ENCODE results near the gene SYNE2. TPM values are rescaled to one million over a fixed set of nuclear protein-coding genes. Genes with fewer than 3 reads are reported as not detected.

Gene SYNE2
- total RNA-seq, 4 donors from 2014 or later, result 96.9 to 207 (median 182) TPM

- no peak for DNase-seq
- no peak for TF ChIP-seq CTCF (IDR thresholded peaks at IDR 0.05 in 4 of 5, conservative IDR thresholded peaks at IDR 0.05 in 1 of 5)
- no peak for TF ChIP-seq POLR2A (IDR thresholded peaks at IDR 0.05)
- in situ Hi-C loops (cut with MboI; ENCODE audit: low sequenced_read_pairs in 4 of 4) (loop anchor here in 2 of 4 donors (10.0 to 25.0 kb wide), 3 partner anchors 129 to 154 kb away; partner anchors contain the start of gene ESR2 (in 1 of the 2)), intact Hi-C loops (cut with DNase I; ENCODE audit: low total_unique reads) (no loop called here)
- Histone ChIP-seq H3K4me1 (no peaks in the 10 kb centered on the region), H3K36me3 (peaks cover 0 to 80% of the 10 kb centered on the region in 2 donors), H3K9me3 (no peaks in the 10 kb centered on the region), H3K27ac (no peak overlapping the region), H3K4me3 (no peak overlapping the region), H3K27me3 (no peaks in the 10 kb centered on the region)
- ATAC-seq, result no peak
These were observed 305.8 kb downstream of the SYNE2 start for GRCh38 chr14:64158608-64159007.

GRCh38 chr14:64159588-64159987 is 306.8 kb downstream of the SYNE2 start:
- Histone ChIP-seq H3K4me1 (no peaks in the 10 kb centered on the region), H3K27me3 (no peaks in the 10 kb centered on the region), H3K27ac (no peak overlapping the region), H3K36me3 (peaks cover 0 to 89% of the 10 kb centered on the region in 2 donors), H3K4me3 (no peak overlapping the region), H3K9me3 (no peaks in the 10 kb centered on the region)
- TF ChIP-seq CTCF (IDR thresholded peaks at IDR 0.05 in 4 of 5, conservative IDR thresholded peaks at IDR 0.05 in 1 of 5) (peak in 1 of 5 experiments; percentile 21), POLR2A (IDR thresholded peaks at IDR 0.05) (no peak)
- DNase-seq (no peak), ATAC-seq (peak in 1 of 2 donors; percentile 36)
- intact Hi-C loops (cut with DNase I; ENCODE audit: low total_unique reads) (no loop called here), in situ Hi-C loops (cut with MboI; ENCODE audit: low sequenced_read_pairs in 4 of 4) (loop anchor here in 2 of 4 donors (10.0 to 25.0 kb wide), 3 partner anchors 128 to 153 kb away; partner anchors contain the start of gene ESR2 (in 1 of the 2))

GRCh38 chr14:64170181-64170580 is 317.4 kb downstream of the SYNE2 start:
- in situ Hi-C loops (cut with MboI; ENCODE audit: low sequenced_read_pairs in 4 of 4), result loop anchor here in 2 of 4 donors (25.0 kb wide), 2 partner anchors 117 to 142 kb away; partner anchors contain the start of gene ESR2 (in 1 of the 2)
- DNase-seq, result no peak
- H3K4me3 ChIP-seq, result no peak overlapping the region
- H3K27me3 ChIP-seq, result no peaks in the 10 kb centered on the region
- TF ChIP-seq CTCF (IDR thresholded peaks at IDR 0.05 in 4 of 5, conservative IDR thresholded peaks at IDR 0.05 in 1 of 5), result no peak
- no peak for TF ChIP-seq POLR2A (IDR thresholded peaks at IDR 0.05)
- no peak overlapping the region for H3K27ac ChIP-seq
- H3K4me1 ChIP-seq, result no peaks in the 10 kb centered on the region
- peaks cover 6 to 93% of the 10 kb centered on the region in 2 donors for H3K36me3 ChIP-seq
- intact Hi-C loops (cut with DNase I; ENCODE audit: low total_unique reads), result loop anchor here (5.0 kb wide), 1 partner anchor 43 kb away; no protein-coding TSS in a partner anchor
- ATAC-seq, result no peak
- H3K9me3 ChIP-seq, result no peaks in the 10 kb centered on the region

GRCh38 chr14:64174922-64175782 is 322.3 kb downstream of the SYNE2 start:
- no peaks in the 10 kb centered on the region for H3K4me1 ChIP-seq
- no peak overlapping the region for H3K27ac ChIP-seq
- no peaks in the 10 kb centered on the region for H3K9me3 ChIP-seq
- in situ Hi-C loops (cut with MboI; ENCODE audit: low sequenced_read_pairs in 4 of 4), result loop anchor here in 2 of 4 donors (25.0 kb wide), 2 partner anchors 112 to 137 kb away; partner anchors contain the start of gene ESR2 (in 1 of the 2)
- DNase-seq (no peak), ATAC-seq (no peak)
- intact Hi-C loops (cut with DNase I; ENCODE audit: low total_unique reads), result loop anchor here (5.0 kb wide), 1 partner anchor 48 kb away; no protein-coding TSS in a partner anchor
- no peak overlapping the region for H3K4me3 ChIP-seq
- TF ChIP-seq CTCF (IDR thresholded peaks at IDR 0.05 in 4 of 5, conservative IDR thresholded peaks at IDR 0.05 in 1 of 5), result no peak
- no peak for TF ChIP-seq POLR2A (IDR thresholded peaks at IDR 0.05)
- no peaks in the 10 kb centered on the region for H3K27me3 ChIP-seq
- peaks cover 7 to 94% of the 10 kb centered on the region in 2 donors for H3K36me3 ChIP-seq
